HG02852 (cell line): ENCODE measurements around the gene CACNG8.
"Not testable (repeated sequence)": the region's sequence is repeated elsewhere in the genome, so short reads cannot be mapped to it uniquely, and the experiment has no call there.

Experiments used
- ATAC-seq: cut with Tn5 transposase; IDR thresholded peaks from one replicate; pipeline ENCODE4 v1.9.1; 2021; ENCODE audit warnings: mild to moderate bottlenecking, moderate library complexity; ENCODE audit not compliant: unreplicated experiment

The CACNG8 gene

DNA sequence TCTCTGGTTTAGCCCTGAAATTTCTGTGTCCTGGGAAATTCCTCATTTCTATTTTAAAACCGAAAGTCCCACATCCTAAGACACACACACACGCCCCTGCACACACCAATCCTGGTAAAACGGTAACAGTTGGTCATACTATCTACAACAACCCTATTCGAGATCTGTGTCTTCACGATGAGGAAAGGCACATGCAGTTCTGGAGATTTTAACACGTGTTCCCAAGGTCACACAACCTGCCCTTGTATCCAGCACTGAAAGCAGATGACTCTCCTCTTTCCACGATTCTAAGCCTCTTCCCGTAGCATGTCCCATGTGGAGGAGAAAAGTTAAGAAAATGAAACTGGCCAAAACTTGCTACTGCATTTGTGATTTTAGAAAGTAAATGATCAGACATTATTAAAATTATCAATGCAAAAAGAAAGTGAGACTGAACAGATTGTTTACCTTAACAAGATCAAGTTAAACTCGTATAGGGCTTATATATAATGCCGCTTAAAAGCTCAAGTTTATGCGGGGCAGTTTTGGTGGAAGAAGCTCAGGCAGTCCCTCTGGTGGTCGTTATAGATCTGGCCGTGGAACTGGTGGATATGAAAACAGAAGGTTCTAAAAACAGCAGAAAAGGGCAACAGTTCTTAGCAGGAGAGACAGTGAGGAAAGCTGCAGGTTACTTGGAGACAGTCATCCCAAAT is 68.3 kb downstream of the CACNG8 start:
- no peak for ATAC-seq

DNA sequence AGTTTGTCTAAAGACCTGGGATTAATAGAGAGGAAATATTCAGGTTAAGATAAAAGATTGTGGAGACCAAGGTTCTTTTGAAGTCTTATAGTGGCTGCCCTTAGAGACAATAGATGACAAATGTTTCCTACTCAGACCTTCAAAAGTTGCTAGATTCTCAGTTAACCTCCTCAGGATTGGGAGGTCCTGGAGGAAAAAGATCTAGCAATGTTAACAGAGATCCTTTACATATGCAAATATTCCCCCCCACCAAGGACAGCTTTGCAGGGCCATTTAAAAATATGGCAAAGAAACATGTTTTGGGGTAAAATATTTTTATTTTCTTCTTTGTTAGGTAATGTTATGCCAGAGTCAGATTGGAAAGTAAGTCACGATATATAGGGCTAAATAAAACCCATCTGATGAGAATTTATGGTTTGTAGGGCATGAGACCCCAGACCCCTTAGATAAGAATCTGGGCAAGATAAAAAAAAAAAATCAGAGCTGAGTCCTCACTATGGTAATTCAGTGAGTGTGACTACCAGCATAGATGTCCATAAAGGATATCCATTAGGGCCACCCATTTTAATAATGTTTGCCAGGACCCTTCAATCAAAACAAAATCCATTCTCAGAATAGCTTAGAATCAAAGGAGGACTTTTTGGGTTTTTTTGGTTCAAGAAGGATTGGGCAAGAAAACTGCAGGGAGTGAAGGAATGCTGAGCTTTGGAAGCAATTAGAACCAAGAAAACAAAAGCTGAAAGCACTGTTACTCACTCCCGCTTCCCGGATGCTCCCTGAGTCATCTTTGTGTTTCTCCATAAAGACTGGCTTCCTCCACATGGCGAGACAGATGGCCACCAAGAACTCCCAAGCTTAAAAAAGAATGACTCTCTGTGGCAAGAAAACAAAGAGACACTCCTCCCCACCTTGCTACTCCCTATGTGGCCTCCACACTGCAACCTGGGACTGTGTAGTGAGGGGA is 72.8 kb downstream of the CACNG8 start:
- no peak for ATAC-seq

DNA sequence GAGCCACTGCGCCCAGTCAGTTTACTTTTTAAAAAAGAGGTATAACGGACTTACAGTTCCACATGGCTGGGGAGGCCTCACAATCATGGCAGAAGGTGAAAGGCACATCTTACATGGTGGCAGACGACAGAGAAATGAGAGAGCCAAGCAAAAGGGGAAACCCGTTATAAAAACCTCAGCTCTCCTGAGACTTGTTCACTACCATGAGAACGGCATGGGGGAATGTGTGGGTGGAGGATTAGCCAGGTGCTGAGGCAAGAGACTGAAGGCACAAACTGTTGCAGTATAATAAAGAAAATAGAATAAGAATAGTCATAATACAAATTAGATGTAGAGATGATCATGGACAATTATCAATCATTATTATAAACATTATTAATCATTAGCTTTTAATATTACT is 73.8 kb downstream of the CACNG8 start:
- not testable (repeated sequence) for ATAC-seq
